GM12878 (cell line): ENCODE data around the gene HIVEP1.

Experiments used
- HDGF ChIP-seq: fragments of 450-650 bp; IDR thresholded peaks from 2 replicates; pipeline ENCODE4 v1.6.1; 2016; ENCODE audit warnings: antibody characterized with exemption
- IKZF1 ChIP-seq: fragments of 450-650 bp; conservative IDR thresholded peaks from 2 replicates; pipeline ENCODE4 v1.6.1; 2017; ENCODE audit warnings: antibody characterized with exemption, mild to moderate bottlenecking
- IKZF2 ChIP-seq, 2 experiments: fragments of 450-650 bp; IDR thresholded peaks; 2 replicates each; pipeline ENCODE4 v1.6.1; 2017; ENCODE audit warnings: mild to moderate bottlenecking in 2 of 2, moderate library complexity in 2 of 2
- JUND ChIP-seq: IDR thresholded peaks from 2 replicates; pipeline ENCODE4 v1.6.1; 2012; ENCODE audit warnings: low read depth, mild to moderate bottlenecking, low read length, improper control_type of control experiment, moderate library complexity
- SMARCA5 ChIP-seq: fragments of 450-650 bp; IDR thresholded peaks from 2 replicates; pipeline ENCODE4 v1.6.1; 2017; ENCODE audit warnings: mild to moderate bottlenecking

GRCh38 chr6:12165722-12166280, 153.7 kb downstream of the HIVEP1 start:
- TF ChIP-seq JUND, result no peak
- TF ChIP-seq IKZF1, result no peak
- TF ChIP-seq HDGF, result no peak
- TF ChIP-seq SMARCA5, result no peak
- no peak for TF ChIP-seq IKZF2 (IDR thresholded peaks at IDR 0.05)
